HT1080 (cell line): Measurements from ENCODE around the gene LHFPL3. TPM values are rescaled to one million over a fixed set of nuclear protein-coding genes. Genes with fewer than 3 reads are reported as not detected.

Source experiments
- DNase-seq: peaks from one replicate; pipeline ENCODE4 v3.0.0-alpha.2; 2015; ENCODE audit warnings: low read depth
- total RNA-seq: library from RNA; depleted of rRNA; stranded (reverse); fragments of >200 nt; shearing (Covaris generic); gene quantifications from 2 replicates; pipeline ENCODE4 v1.2.3, GENCODE V29; 2014

Gene LHFPL3
- total RNA-seq, 1 experiment from 2014 or later, result not detected

DNA sequence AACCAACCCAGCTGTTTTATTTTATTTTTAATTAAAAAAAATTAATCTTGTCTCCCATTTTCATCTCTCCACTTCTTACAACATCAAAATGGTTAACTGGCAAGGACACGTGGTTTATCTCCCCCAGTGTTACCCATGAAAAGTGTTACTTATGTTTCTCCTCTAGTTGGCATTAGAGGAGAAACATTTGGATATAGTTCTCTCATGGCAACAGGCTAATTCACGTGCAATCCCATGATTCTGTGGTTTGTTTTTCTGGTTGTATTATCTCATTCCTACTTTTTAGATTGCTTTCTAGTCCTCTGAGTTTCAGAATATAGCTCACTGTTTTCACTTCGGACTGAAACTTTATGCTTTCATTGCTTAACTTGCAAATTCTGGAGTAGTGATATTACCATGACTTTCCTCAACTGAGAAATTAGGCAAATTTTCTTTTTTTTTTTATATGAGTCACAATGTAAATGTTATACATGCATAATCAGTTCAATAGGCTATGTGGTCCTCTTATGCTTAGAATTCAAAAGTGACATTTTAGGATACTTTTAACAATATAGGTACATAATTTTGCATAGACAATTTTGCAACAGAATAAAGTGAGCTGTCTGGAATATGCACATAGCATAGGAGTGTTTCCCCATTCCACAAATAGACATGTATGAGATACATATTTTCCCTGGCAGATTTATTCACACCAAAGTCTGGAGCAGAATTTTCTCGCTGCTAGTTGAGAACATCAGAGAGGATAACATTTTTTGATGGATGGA lies 43.0 kb downstream of the LHFPL3 start:
- DNase-seq, result no peak

GRCh38 chr7:104371980-104372357 lies 43.6 kb downstream of the LHFPL3 start:
- no peak for DNase-seq

DNA sequence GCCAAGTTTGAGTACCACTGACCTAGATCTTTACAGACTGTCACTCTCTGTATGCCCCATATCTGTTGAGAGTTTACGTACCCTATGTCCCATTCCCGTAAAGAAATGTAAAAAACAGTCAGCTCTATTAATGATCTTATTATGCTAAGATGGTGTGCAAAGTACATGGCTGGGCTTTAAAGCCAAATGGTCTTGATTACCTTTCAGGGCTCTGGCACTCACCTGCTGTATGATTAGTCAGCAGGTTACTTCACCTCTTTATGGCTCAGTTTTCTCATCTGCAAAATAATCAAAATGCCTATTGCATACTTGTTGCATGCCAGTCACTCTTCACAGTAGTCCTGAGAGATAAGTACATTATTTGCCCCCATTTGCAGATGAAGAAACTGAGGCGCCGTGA lies 54.2 kb downstream of the LHFPL3 start:
- no peak for DNase-seq

DNA sequence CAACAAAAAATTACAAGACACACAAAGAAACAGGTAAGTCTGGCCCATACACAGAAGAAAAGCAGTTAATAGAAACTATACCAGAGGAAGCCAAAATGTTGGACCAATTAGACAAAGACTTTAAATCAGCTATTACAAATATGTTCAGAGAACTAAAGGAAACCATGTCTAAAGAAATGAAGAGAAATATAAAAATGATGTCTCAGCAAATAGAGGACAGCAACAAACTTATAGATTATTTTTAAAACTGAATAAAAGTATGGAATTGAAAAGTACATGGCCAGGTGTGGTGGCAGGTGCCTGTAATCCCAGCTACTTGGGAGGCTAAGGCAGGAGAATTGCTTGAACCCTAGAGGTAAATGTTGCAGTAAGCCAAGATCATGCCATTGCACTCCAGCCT lies 58.5 kb downstream of the LHFPL3 start:
- no peak for DNase-seq

DNA sequence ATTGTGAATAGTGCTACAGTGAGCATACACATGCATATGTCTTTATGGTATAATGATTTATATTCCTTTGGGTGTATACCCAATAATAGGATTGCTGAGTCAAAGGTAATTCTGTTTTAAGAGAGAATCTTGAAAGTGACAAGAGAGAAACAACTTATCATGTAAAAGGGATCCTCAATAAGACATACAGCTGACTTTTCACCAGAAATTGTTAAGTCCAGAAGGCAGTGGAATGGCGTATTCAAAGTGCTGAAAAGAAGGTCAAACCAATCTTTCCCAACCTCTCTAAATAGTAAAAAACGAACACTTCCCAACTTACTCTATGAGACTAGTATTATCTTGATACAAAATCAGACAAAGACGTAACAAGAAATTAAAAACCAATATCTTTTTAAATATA lies 59.8 kb downstream of the LHFPL3 start:
- DNase-seq, result no peak

GRCh38 chr7:104395162-104395561 lies 66.8 kb downstream of the LHFPL3 start:
- no peak for DNase-seq

GRCh38 chr7:104397442-104397841 lies 69.0 kb downstream of the LHFPL3 start:
- DNase-seq, result no peak

GRCh38 chr7:104408371-104408770 lies 80.0 kb downstream of the LHFPL3 start:
- no peak for DNase-seq

DNA sequence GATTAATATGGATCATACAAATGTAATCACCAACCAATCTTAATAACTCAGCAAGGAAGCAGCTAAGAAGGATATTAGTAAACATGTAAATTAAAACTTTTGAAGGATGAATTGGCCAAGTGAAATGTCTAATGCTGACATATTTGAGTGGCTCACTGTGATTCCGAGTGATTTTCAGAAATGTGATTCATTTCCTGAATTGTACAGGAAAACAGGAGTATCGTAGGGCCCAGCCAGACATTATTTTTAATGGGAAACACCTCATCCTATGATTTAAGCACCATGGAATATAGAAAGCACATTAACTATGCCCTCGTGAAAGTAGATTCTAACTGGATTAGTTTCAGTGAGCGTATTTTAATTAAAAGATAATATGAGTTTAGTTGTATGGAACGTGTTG lies 82.3 kb downstream of the LHFPL3 start:
- peak; percentile 13 for DNase-seq

DNA sequence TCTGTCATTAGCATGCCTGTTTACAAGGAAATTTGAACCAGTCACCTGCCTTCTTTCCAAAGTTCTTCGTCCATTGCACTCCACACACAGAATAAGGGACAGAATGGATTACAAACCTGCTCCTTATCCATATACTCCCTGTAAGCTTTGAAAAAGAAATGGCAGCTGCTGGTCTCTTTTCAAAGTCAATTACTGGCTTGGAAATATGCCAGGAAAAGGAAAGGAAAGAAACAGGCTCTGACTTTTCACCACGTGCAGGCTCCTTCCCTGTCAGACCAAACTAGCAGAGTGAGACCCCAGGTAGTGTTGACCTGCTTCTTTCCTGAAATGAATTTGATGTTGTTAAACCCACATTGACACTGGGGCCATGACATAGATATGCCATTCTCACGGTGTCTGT lies 84.5 kb downstream of the LHFPL3 start:
- DNase-seq, result no peak

GRCh38 chr7:104414216-104414615 lies 85.8 kb downstream of the LHFPL3 start:
- DNase-seq, result no peak

DNA sequence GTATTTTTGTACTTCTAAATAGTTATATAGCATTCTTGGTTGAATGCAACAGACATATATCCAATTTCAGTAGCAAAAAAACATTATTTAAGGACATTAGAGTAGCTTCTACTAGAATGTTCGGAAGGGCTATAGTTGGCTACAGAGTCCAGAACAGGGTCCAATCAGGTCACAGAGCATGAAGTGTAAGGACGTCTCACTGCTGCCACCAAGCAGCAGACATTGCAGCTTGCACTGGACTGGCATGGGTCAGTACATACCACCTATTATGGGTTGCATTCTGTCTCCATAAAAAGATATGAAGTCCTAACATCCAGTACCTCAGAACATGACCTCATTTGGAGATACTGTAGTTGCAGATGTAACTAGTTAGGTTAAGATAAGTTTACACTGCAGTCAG lies 87.3 kb downstream of the LHFPL3 start:
- DNase-seq, result no peak

GRCh38 chr7:104416866-104417393 lies 88.5 kb downstream of the LHFPL3 start:
- DNase-seq, result no peak

DNA sequence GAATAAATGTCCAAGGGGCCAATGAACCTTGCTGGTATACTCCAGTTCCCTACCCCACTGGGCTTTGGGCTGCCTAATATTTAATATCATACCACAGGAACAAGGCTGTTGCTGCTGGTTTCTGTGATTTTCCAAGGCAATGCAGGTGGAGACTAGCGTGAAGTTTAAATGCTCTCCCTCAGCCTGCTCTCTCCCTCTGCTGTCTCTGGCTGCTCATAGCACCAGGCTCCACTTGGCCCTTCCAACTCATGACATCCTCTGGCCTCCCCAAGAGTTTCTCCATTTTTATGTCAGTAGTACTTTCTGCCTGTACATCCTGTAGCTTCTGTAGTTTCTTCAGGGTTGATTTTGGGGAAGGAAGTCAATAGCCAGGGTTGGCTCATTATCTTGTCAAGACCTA lies 103.5 kb downstream of the LHFPL3 start:
- DNase-seq, result no peak

GRCh38 chr7:104434129-104434528 lies 105.7 kb downstream of the LHFPL3 start:
- DNase-seq, result no peak

DNA sequence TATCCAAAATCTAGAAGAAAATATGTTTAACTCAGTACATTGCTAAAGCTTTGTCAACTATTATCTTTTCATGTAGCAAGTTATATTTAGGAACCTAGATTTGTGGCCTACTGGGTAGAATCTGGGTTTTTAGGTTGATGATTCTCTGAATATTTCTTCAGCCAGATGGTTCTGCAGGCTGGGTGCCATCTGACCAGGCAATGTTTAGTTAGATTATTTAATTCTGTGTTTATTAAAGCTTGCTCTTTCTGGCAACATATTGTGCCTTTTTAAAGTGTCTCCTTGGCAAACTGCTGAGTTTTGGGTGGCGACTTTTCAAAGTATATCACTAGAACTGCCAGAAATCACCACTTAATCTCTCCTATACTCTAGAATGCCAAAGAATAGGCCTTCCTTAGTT lies 114.1 kb downstream of the LHFPL3 start:
- DNase-seq, result no peak

- no peak for DNase-seq
Measured at GRCh38 chr7:104444017-104444416, 115.6 kb downstream of the LHFPL3 start.

GRCh38 chr7:104445393-104445792 lies 117.0 kb downstream of the LHFPL3 start:
- no peak for DNase-seq

DNA sequence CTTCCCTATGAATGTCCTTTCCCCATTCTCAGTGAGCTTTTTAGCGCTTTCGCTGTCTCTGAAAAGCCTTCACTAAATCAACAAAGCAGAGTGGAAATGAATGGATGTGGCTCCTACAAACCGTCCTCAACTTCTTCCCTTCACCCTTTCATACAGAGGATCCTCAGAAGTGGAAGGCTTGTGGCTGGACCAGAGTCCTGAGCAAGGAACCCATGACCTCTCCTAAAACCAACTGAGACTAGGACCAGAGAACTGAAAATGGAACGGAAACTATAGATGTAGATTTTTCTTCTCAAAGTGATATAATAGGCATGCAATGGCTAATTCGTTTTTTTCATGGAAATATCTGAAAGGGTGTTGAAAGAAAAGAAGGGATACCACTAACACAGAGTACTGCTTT lies 122.5 kb downstream of the LHFPL3 start:
- no peak for DNase-seq

GRCh38 chr7:104453190-104453589 lies 124.8 kb downstream of the LHFPL3 start:
- DNase-seq, result no peak

DNA sequence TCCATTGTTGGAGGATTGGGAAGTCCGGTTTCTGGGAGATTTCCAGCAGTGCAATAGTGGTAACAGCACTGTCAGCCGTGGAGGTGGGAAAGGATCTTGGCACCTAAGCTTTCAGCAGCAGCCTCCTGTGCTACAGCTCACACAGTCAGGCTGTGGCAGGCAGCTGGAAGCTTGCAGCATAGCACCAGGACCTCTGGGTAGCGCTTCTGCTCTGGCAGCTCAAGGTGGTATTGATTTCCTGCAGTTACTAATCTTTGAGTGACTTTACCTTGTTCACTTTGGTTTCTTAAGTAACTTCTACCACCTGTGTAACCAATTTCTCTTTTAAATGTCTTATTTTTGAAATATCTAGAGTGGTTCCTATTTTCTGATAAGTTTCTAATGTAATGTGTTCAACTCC lies 130.5 kb downstream of the LHFPL3 start:
- DNase-seq, result no peak

GRCh38 chr7:104469166-104469820 lies 140.9 kb downstream of the LHFPL3 start:
- no peak for DNase-seq

GRCh38 chr7:104480529-104480928 lies 152.1 kb downstream of the LHFPL3 start:
- no peak for DNase-seq
